NK-92 treated with Interleukin-12 subunit alpha and Interleukin-12 subunit beta, amount 100 ng/mL, for 24 hours (cell line): ENCODE results near the gene CCNI2.
A peak's percentile ranks its signal among the peaks of the same experiment; 100 is the strongest.

Source experiments
- DNase-seq: peaks from one replicate; lab custom pipeline; 2025; lab: John Stamatoyannopoulos, UW

CCNI2 gene, protein sequence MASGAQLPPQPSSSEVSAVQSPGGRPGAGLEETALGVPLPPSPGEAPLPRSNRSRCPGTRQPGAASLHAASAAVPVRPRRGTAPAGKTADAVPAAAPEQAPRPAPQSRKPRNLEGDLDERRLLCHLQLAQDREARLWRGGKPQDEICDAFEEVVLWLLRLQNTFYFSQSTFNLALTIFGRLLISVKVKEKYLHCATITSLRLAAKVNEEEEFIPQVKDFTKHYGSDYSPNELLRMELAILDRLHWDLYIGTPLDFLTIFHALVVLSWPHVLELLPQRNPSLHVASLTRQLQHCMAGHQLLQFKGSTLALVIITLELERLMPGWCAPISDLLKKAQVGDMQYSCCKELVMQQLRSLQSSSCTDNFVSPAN

DNA sequence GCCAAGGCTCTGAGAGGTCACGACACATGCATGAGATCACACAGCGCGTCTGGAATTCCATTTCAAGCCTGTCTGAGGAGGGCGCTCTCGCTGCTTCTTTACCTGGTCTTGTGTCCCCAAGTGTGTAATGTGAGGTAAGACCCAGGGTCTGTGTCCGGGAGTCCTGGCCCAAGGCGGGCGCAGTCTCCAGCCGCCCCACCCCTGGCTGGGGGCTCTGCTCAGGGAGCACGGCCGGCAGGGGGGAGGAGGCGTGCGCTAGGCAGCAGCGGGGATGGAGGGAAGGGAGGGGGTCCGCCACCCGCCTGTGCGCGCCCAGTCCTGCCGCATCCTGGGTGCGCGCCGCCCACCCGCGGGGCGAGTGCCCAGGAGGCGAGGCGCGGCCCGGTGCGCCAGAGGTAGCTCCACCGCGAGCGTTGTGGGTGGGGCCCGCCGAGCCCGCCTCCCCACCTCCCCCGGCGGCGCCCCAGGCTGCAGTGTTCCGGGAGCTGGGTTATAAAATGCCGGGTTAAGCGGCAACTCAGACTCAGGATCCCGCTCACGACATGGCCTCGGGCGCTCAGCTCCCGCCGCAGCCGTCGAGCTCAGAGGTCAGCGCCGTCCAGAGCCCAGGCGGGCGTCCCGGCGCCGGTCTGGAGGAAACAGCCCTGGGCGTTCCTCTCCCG is at the start of gene CCNI2:
Gene CCNI2, plus strand, starts transcription at position 473 of the 662 bp plus-strand sequence. Its CDS starts 70 bp downstream, at position 543.
- no peak for DNase-seq

DNA sequence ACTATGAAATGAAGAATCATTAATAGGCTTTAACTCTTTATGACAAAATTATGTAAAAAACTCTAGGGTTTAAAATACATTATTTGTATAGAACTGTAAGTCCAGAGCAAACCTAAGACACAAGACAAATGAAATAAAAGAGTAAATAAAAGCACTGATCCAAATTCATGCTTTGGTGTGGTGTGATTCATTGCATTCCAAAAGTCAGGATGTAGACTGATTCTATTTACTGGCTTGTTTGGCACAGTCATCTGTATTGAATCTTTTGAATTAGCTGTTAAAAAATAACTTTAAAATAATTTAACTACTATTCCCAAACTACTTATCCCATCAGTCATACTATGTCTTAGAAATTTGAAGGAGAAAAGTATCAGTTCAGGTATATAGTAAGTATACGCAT is 42.4 kb upstream of the CCNI2 start:
- no peak for DNase-seq

DNA sequence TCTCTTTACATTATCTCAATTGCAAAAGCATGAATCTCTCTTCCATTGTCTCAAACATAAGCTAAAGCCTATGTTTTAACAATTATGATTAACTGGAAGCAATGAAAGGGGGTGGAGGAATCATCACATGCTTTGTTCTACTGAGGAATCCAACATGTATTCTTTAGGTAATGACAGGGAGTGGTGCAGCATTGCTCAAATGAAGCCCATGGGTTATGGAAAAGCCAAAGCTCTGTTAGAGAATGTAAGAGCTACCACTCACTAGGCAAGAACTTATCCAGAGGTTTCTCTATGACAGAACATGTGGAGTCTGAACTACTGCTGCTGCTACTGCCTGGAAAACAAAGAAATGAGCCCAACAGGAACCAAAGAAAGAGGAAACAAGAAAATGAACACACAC is 38.6 kb upstream of the CCNI2 start:
- DNase-seq = no peak

DNA sequence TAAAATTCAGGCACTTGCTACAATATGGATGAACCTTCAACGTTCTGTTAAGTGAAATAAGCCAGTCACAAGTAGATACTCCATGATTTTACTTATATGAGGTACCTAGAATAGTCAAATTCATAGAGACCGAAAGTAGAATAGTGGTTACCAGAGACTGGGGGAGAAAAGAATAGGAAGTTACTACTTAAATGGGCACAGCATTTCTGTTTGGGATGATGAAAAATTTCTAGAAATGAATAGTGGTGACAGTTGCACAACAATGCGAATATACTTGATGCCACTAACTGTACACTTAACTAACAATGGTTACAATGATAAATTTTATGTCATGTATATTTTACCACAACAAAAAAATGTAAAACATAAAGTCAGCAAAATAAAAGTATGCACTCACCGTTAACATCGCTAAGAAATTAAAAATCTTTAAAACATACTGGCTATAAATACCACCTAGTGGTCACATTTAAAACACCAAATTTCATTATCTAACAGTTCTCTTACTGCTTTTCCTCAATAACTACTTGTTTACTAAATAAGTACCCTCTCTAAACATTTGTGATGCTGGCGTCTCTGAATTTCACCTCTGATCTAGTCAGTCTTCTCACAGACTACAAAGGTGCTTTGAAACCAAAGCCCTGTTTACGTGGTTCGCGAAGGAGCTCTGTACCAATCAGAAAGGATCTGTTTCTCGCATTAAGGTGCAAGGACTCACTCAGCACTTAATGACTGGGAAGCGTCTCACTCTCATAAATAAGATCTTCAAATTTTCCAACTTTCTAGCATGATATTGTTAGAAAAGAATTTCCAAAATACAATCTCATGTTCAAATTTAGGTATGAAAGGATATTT is 32.5 kb upstream of the CCNI2 start:
- no peak for DNase-seq

DNA sequence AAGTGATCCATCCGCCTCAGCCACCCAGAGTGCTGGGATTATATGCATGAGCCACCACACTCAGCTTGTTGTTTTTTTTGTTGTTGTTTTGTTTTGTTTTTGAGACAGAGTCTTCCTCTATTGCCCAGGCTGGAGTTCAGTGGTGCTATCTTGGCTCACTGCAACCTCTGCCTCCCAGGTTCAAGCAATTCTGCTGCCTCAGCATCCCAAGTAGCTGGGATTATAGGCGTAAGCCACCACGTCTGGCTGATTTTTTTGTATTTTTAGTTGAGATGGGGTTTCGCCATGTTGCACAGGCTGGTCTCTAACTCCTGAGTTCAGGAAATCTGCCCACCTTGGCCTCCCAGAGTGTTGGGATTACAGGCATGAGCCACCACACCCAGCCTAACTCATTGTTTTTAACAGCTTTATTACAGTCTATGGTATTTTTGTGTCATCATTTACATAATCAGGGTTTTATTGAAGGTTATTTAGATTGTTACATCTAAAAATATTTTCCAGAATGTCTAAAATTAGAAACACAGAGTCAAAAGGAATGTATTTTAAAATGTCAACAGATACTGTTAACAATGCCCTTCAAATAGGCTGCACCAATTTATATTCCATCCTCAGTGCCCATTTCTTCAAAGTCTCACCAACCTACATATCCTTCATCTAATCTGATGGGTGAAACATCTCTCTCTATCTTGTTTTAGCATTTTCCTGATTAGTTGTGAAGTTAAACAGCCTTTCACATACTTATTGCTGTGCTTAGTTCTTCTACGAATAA is 28.5 kb upstream of the CCNI2 start:
- no peak for DNase-seq

DNA sequence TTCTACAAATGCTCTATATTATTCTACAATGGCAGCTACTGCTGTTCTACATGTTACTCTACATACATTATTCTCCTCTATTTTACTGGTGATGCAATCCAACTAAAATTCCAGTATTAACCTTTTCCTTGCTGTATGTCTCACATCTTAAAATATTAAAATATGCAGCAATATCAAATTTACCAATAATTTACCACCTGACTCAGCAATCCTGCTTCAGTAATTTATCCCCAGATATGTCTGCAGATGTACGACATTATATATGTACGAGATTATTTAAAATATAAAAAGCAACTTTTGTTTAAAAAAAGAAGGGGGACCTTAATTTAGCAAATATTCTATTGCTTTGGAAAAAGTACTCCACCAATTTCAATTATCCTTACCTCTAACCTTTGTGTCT is 21.5 kb upstream of the CCNI2 start:
- no peak for DNase-seq

DNA sequence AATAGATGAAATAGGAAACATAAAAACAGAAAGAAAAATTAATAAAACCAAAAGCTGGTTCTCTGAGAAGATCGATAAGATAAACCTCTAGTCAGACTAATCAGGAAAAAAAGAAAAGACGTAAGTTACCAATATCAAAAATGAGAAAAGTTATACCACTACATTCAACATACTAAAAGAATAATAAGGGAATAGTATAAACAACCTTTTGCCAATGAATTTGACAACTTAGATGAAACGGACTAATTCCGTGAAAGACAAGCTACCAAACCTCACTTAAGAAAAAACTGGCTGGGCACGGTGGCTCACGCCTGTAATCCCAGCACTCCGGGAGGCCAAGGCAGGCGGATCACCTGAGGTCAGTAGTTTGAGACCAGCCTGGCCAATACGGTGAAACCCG is 17.3 kb upstream of the CCNI2 start:
- DNase-seq = no peak

DNA sequence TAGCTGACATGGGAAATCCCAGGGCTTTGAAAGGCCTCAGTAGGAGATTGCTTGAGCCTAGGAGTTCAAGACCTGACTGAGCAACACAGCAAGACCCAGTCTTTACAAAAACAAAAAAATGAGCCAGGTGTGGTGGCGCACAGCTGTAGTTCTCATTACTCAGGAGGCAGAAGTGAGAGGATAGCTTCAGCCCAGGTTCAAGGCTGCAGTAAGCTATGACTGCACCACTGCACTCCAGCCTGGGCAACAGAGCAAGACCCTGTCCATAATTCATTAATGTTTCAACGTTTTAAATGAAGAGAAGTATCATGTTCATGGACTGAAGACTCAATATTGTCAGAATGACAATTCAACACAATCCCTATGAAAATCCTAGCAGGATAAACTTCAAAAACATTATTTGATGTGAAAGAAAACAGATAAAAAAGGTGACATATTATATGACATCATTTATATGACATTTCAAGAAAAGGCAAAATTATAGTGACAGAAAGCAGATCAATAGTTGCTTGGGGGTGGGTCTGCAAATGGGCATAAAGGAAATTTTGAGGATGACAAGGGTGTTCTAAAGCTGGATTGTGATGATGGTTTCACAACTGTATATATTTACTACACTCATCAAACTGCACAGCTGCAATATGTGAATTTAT is 13.6 kb upstream of the CCNI2 start:
- DNase-seq = no peak

DNA sequence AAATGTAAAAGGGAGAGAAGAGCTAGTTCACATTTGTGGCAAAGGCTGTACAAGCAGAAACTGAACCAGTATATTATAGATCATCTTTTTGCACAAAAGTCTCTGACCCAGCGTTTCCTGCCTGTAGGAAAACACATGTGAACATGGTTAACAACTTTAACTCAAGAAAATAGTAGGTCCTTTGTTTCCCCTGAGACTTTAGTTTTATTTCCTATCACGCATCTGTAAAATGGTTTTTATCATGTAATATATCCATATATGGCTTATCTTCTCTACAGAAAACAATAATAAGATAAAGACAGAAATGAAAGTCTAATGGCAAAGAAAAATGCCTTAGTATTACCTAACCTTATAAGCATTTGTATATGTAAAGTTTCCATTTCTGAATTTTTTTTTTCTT is 12.5 kb upstream of the CCNI2 start:
- DNase-seq = no peak

DNA sequence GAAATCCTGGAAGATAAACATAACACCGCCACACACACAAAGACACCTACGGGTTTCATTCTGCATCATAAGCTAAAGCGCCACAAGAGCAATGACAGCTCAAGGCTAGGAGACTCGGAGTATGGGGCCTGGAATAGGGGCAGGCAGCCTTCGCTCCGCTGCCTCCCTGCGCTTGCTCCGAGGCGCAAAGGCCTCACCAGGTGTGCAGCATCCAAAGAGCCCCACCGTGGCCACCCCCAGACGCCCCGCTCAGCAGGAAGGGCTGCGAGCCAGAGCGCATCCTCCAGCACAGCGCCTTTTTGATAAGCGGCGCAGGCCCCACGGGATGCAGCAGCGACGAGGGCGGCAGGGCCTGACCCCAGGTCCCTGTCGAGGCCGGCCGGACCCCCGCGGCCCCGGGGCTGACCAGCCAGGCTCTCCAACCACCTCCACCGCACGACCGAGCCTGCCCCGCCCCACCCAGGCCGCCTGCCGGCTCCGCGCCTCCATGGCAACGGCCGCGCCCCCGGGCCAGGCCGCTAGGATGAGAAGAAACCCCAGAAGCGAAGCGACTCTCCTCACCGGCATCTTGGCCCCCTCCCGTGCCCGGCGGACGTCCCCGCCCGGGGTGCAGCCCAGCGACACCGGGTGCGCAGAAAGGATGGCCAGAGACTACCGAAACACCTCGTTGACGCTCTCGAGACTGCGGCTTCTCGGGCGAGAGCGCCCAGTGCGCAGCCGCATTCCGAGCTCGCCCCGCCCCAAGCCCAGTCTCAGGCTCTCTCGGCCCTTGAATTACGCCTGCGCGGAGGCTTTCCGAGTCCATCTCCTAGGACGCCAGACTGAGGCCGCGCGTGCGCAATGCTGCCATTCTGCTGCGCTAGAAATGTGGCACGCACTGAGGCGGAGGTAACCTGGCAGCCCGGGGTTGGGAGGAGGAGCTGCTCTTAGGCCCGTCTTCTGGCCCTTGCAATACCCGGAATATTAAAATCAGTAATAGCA is 10.1 kb upstream of the CCNI2 start, which contains the start of gene KIF3A:
Gene KIF3A, minus strand, starts transcription at position 694 of the 981 bp plus-strand sequence. Its CDS starts 127 bp downstream, at position 567.
- DNase-seq = peak; percentile 99

DNA sequence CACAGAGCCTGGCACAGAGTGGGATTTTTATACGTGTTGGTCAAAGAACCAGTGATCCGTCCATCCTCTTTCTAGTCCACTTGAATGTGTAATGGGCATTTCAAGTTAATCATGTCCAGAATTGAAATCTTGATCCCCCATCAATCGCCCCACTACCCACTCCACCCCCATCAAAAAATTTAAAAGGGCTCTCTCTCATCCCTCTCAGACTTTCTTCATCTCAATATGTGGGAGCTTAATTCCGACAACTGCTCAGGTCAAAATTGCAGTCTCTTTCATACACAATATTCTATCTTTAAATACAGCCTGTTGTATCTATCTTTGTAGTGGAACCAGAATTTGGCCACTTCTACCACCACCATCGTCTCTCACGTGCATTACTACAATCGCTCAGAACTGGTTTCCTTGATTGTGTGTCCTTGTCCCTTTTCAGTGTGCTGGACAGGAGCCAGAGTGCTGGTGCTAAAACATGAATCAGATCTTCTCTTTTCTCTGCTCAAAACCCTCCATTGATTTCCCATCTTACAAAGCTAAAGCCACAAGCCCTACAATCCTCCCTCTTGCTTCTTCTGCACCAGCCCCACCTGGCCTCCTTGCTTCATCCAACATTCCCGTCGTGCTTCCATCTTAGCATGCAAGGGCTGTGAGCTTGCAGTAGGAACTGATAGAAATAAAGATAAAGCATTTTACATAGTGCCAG is 9.1 kb upstream of the CCNI2 start:
- DNase-seq = no peak

DNA sequence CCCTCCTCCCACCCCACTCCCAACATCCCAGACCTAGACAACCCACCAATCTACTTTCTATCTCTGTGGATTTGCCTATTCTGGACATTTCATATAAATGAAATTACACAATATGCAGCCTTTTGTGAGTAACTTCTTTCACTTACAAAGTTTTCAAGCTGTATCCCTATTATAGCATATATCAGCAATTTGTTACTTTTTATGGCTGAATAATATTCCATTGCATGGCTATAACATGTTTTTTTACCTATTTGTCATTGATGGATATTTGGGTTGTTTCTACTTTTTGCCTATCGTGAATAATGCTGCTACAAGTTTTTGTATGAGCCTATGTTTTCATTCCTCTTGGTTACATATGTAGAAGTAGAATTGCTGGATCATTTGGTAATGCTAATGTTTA is 8.0 kb upstream of the CCNI2 start:
- no peak for DNase-seq

DNA sequence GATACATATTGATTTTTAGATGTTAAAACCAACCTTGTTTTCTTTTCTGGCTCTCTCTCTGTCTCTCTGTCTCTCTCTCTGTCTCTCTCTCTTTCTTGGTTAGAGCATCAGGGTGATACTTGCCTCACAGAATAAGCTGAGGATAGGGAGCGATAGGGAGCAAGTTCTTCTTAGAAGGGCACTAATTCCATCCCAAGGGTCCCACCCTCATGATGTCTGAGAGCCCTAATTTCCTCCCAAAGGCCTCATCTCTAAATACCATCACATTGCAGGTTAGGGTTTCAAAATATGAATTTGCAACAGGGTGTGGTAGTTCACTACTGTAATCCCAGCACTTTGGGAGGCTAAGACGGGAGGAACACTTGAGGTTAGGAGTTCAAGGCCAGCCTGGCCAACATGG is 5.1 kb upstream of the CCNI2 start:
- no peak for DNase-seq

DNA sequence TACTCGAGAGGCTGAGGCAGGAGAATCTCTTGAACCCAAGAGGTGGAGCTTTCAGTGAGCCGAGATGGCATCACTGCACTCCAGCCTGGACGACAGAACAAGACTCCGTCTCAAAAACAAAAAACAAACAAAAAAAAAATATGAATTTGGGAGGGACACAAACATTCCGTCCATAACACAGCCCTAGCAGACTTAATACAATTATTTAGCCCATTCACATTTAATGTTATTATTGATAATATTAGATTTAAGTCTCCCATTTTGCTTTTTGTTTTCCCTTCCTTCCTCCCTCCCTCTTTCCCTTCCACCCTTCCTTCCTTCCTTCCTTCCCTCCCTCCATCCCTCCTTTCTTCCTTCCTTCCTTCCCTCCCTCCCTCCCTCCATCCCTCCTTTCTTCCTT is 4.6 kb upstream of the CCNI2 start:
- no peak for DNase-seq

DNA sequence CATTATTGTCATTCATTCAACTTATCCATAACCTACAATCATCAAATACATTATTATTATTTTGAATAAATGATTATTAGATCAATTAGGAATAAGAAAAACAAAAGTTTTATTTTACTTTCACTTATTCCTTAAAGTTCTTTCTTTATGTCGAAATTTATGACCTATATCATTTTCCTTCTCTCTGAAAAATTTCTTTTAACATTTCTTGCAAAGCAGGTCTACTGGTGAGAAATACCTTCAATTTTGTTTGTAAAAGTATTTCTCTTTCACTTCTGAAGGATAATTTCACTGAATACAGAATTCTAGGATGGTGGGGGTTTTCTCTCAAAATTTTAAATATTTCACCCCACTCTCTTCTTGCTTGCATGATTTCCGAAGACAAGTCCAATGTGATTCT is 2.6 kb upstream of the CCNI2 start:
- DNase-seq = no peak

DNA sequence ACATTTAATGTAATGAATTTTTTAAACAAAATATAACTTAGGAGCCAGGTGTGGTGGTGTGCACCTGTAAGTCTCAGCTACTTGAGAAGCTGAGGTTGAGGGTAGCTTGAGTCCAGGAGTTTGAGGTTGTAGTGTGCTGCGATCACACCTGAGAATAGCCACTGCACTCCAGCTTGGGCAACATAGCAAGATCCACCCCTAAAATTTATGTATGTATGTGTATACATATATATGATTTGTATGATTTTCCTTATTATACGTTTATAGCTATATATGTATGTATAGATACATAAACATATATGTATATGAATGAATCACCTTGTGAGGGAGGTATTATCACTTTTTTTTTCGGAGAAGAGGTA is 653 bp upstream of the CCNI2 start:
- no peak for DNase-seq

DNA sequence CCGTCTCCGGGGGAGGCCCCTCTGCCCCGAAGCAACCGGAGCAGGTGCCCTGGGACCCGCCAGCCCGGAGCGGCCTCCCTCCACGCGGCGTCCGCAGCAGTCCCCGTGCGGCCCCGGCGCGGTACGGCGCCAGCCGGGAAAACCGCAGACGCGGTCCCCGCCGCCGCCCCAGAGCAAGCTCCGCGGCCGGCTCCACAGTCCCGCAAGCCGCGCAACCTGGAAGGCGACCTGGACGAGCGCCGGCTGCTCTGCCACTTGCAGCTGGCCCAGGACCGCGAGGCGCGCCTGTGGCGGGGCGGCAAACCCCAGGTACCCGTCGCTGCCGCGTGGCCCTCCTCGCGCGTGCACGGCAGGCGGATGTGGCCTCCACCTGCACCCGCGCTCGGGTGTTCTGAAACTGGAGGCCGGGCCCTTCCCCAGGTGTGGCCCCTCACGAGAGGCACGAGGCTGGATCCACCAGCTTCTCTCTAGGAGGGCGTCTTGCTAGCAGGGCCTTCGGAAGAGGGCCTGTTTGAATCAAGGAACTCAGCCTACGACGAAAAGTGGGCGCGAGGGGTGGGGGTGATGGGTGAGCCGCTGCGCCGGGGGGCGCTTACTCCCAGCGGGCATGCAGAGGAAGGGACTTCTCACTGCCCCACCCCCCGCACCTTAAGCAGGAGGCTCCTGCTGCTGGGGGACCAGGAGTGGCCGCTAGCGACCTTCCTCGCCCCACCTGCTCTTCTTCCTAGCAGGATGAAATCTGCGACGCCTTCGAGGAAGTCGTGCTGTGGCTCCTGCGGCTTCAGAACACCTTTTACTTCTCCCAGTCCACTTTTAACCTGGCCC is 602 bp downstream of the CCNI2 start:
- no peak for DNase-seq

DNA sequence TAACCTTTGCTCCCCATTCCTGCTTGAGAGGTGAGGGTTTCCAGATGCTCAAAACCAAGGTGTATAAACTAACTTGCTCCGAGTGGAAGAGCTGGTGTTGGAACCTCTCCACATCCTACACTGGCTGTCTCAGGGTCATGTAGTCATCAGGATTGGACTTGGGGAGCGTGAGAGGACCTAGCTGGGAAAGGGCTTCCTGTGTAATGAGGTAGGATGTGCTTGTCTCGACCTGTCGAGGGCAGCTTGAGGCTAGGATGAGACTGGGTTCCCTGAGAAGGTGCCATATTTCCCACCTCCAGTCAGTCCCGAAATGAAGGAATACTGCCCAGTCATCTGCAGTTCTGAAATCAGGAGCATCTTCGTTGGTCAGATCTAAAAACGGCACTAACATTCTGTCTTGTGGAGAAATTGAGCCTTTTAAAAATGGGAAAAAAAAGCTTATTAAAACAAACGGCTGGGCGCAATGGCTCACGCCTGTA is 1.3 kb downstream of the CCNI2 start:
- no peak for DNase-seq

DNA sequence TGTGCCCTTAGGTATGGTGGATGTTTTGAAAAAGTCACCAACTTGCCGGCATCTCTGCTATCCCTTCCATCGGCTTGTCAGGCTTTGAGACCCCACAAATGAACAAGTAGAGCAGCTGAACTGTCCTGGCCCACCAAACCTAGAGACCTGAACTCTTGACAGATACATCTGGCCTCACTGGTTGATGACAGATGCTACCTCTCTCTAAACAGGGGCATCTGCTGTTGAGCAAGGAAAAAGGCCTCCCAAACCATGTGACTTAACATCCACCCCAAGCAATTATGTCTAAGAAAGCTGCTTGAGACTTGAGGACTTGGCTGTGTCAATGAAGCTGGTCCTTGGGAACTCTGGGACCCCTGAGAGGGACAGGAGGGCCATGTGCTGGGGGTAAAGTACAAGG is 2.3 kb downstream of the CCNI2 start:
- no peak for DNase-seq
